ENCODE results near the gene IQCK.

DNA sequence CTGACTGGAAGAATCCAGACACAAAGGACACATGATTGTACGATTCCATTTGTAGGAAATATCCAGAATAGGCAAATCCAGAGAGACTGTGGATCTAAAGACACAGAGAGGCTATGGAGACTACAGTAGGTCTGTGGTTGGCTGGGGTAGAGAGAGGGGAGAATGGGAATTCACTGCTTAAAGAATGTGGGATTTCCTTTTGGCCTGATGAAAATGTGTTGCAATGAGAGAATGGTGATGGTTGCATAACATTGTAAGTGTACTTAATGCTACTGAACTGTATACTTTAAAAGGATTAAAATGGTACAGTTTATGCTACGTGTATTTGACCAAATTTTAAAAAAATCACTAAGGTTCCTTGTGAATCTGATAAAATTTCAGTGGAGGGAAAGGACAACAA, 104.5 kb downstream of the IQCK start:
- TF ChIP-seq CTCF (conservative IDR thresholded peaks at IDR 0.05 in 1 of 2, IDR thresholded peaks at IDR 0.05 in 1 of 2; ENCODE audit: low read depth in 1 of 2, low read length in 2 of 2): no peak
- no peak for TF ChIP-seq EZH2 (IDR thresholded peaks at IDR 0.05; ENCODE audit: low read length, missing control alignments)

All from fibroblast of lung (primary cell).